ENCODE results near the gene SH3BP1. TPM values are rescaled to one million over a fixed set of nuclear protein-coding genes. Genes with fewer than 3 reads are reported as not detected.

SH3BP1 gene
- total and polyA plus RNA-seq, 2 of the 13 experiments (the other 11 are each of a cell fraction or from before 2014, with no cell fraction given), result 8.4 to 18.5 TPM

DNA sequence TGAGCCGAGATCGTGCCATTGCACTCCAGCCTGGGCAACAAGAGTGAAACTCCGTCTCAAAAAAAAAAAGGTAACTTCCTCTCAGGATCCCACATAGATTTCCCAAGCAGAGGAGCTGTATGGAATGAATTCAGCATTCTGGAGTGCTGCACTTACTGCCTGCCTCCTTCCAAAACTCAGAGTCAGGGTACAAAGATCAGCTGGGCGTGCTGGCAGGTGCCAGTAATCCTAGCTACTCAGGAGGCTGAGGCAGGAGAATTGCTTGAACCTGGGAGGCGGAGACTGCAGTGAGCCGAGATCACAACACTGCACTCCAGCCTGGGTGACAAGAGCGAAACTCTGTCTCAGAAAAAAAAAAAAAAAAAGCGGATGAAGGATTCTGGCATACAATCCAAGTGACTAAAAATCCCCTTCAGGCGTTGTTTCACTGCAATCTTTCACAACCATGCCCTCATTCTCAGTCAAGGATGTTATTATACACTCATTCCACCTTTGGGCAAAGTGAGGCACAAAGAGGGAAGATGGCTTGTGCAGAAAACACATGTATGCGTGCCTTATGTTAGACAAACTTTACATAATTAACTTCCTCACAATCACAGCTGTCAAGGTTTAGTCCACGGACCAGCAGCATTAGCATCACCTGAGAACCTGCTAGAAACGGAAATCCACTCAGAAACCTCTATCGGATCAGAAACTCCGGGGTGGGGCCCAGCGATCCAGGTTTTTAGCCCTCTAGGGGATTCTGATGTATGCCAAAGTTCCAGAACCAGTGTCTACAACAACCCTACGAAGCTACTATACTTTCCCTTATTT, 45.5 kb downstream of the SH3BP1 start:
- intact Hi-C loops (cut with micrococcal nuclease; ENCODE audit: unreplicated experiment), result loop anchor here (5.0 kb wide), 3 partner anchors 52 to 148 kb away; no protein-coding TSS in a partner anchor
- H3K4me1 ChIP-seq (ENCODE audit: insufficient read depth, low read length), result peaks cover 47% of the 10 kb centered on the region
- no TSS peak for BruUV-seq (replicated peaks)
- WGBS (ENCODE audit: low lambda C conversion rate), result 1% methylated on average over 12 of the region's 16 CpGs
- H3K9ac ChIP-seq (ENCODE audit: insufficient read depth, low read depth, low read length), result peak overlapping the region; percentile 36
- peak overlapping the region; percentile 83 for H2AFZ ChIP-seq (ENCODE audit: low read length)
- peak overlapping the region; percentile 84 for H3K4me2 ChIP-seq (ENCODE audit: low read depth, low read length)
- DNase-seq (ENCODE audit: low spot score) (peak; percentile 58), ATAC-seq (peak; percentile 8; the same call in 2 of the 3 replicates), FAIRE-seq (peak; percentile 57)
- peak overlapping the region; percentile 64 for H3K27ac ChIP-seq (ENCODE audit: extremely low read length, insufficient read depth, low read length)
- ChIA-PET POLR2A (interaction anchor here (0.8 to 3.5 kb wide), 17 partner anchors 9 to 133 kb away, joined by 3 to 58 read pairs (median 9); partner anchors contain the start of genes GCAT, GGA1, LGALS1 and PDXP), CTCF (ENCODE audit: low intra/inter-chr PET ratio, low total read pairs) (no interaction called here)
- no peaks in the 10 kb centered on the region for H3K9me3 ChIP-seq (ENCODE audit: low read length)
- peaks cover 12% of the 10 kb centered on the region for H3K79me2 ChIP-seq (ENCODE audit: insufficient read depth, low read length)
- peak overlapping the region; percentile 18 to 62 (median 38); a peak in 5 of 6 replicates for H3K4me3 ChIP-seq (replicated peaks in 1 of 3; ENCODE audit: insufficient read depth in 1 of 3, low read depth in 2 of 3, low read length in 3 of 3)
- H4K20me1 ChIP-seq (ENCODE audit: insufficient read depth, low read length), result no peaks in the 10 kb centered on the region
- H3K36me3 ChIP-seq (replicated peaks in 1 of 2; ENCODE audit: control insufficient read depth in 1 of 2, insufficient read depth in 2 of 2, low read length in 2 of 2), result peaks cover 4 to 13% of the 10 kb centered on the region in 2 experiments; a peak in 3 of 5 replicates
- no peaks in the 10 kb centered on the region for H3K27me3 ChIP-seq (ENCODE audit: control insufficient read depth in 1 of 2, insufficient read depth in 2 of 2, low read length in 2 of 2)
- in situ Hi-C loops (cut with HindIII; ENCODE audit: extremely low pct_ligation_motif_present, low pct_unique_long_range_greater_than_20kb), result no loop called here
- TF ChIP-seq ZNF460 (CRISPR knock-in tag; IDR thresholded peaks at IDR 0.05; ENCODE audit: borderline replicate concordance), result no peak
- TF ChIP-seq SKI (IDR thresholded peaks at IDR 0.05; ENCODE audit: partially characterized antibody), result no peak
- TF ChIP-seq, protein P1, sequence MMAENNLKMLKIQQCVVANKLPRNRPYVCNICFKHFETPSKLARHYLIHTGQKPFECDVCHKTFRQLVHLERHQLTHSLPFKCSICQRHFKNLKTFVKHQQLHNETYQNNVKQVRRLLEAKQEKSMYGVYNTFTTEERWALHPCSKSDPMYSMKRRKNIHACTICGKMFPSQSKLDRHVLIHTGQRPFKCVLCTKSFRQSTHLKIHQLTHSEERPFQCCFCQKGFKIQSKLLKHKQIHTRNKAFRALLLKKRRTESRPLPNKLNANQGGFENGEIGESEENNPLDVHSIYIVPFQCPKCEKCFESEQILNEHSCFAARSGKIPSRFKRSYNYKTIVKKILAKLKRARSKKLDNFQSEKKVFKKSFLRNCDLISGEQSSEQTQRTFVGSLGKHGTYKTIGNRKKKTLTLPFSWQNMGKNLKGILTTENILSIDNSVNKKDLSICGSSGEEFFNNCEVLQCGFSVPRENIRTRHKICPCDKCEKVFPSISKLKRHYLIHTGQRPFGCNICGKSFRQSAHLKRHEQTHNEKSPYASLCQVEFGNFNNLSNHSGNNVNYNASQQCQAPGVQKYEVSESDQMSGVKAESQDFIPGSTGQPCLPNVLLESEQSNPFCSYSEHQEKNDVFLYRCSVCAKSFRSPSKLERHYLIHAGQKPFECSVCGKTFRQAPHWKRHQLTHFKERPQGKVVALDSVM (CRISPR knock-in tag; IDR thresholded peaks at IDR 0.05), result peak; percentile 71; the same call in 1 of the 2 replicates
- TF ChIP-seq SALL1 (CRISPR knock-in tag; IDR thresholded peaks at IDR 0.05), result 0 out of 2 replicates have a peak, but pooled peaks have one; percentile 6
- no peak for TF ChIP-seq DNMT3B (CRISPR knock-in tag; conservative IDR thresholded peaks at IDR 0.05)
- TF ChIP-seq NCOA2 (CRISPR knock-in tag; IDR thresholded peaks at IDR 0.05), result no peak
- TF ChIP-seq, protein P2, sequence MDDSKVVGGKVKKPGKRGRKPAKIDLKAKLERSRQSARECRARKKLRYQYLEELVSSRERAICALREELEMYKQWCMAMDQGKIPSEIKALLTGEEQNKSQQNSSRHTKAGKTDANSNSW (CRISPR knock-in tag; IDR thresholded peaks at IDR 0.05; ENCODE audit: borderline replicate concordance), result no peak
- no peak for TF ChIP-seq ZKSCAN5 (CRISPR knock-in tag; IDR thresholded peaks at IDR 0.05)
- TF ChIP-seq FOXM1 (CRISPR knock-in tag; IDR thresholded peaks at IDR 0.05), result no peak
- no peak for TF ChIP-seq ZZZ3 (CRISPR knock-in tag; IDR thresholded peaks at IDR 0.05; ENCODE audit: borderline replicate concordance)
- TF ChIP-seq, protein P3, sequence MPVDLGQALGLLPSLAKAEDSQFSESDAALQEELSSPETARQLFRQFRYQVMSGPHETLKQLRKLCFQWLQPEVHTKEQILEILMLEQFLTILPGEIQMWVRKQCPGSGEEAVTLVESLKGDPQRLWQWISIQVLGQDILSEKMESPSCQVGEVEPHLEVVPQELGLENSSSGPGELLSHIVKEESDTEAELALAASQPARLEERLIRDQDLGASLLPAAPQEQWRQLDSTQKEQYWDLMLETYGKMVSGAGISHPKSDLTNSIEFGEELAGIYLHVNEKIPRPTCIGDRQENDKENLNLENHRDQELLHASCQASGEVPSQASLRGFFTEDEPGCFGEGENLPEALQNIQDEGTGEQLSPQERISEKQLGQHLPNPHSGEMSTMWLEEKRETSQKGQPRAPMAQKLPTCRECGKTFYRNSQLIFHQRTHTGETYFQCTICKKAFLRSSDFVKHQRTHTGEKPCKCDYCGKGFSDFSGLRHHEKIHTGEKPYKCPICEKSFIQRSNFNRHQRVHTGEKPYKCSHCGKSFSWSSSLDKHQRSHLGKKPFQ (CRISPR knock-in tag; IDR thresholded peaks at IDR 0.05; ENCODE audit: insufficient replicate concordance), result peak; percentile 46
- TF ChIP-seq ZNF383 (CRISPR knock-in tag; IDR thresholded peaks at IDR 0.05; ENCODE audit: borderline replicate concordance), result no peak
- TF ChIP-seq CEBPG (CRISPR knock-in tag; IDR thresholded peaks at IDR 0.05), result peak; percentile 12; the same call in 1 of the 2 replicates
- TF ChIP-seq ZNF430 (CRISPR knock-in tag; IDR thresholded peaks at IDR 0.05), result no peak
- no peak for TF ChIP-seq NR2F1 (CRISPR knock-in tag; IDR thresholded peaks at IDR 0.05)
- no peak for TF ChIP-seq ZNF7 (CRISPR knock-in tag; IDR thresholded peaks at IDR 0.05)
- TF ChIP-seq, protein P4, sequence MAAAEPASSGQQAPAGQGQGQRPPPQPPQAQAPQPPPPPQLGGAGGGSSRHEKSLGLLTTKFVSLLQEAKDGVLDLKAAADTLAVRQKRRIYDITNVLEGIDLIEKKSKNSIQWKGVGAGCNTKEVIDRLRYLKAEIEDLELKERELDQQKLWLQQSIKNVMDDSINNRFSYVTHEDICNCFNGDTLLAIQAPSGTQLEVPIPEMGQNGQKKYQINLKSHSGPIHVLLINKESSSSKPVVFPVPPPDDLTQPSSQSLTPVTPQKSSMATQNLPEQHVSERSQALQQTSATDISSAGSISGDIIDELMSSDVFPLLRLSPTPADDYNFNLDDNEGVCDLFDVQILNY (CRISPR knock-in tag; conservative IDR thresholded peaks at IDR 0.05), result no peak
- TF ChIP-seq, protein P5, sequence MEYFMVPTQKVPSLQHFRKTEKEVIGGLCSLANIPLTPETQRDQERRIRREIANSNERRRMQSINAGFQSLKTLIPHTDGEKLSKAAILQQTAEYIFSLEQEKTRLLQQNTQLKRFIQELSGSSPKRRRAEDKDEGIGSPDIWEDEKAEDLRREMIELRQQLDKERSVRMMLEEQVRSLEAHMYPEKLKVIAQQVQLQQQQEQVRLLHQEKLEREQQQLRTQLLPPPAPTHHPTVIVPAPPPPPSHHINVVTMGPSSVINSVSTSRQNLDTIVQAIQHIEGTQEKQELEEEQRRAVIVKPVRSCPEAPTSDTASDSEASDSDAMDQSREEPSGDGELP (IDR thresholded peaks at IDR 0.05; ENCODE audit: borderline replicate concordance, low read depth), result peak; percentile 61; the same call in 1 of the 2 replicates

Measured in HepG2 (cell line).